GM12865 (cell line): ENCODE data around the gene ACTA1.
"Not testable (repeated sequence)": the region's sequence is repeated elsewhere in the genome, so short reads cannot be mapped to it uniquely, and the experiment has no call there.

Experiments
- DNase-seq: peaks from one replicate; pipeline ENCODE4 v3.0.0; 2010; ENCODE audit warnings: low read depth
- H3K4me3 ChIP-seq: 2 replicates; pipeline ENCODE4 v1.5.1; 2011; ENCODE audit warnings: mild to moderate bottlenecking, low read depth, low read length, control low read depth
- TF ChIP-seq, protein P1 (sequence below): IDR thresholded peaks from 2 replicates; pipeline ENCODE4 v1.5.1; 2011; ENCODE audit warnings: low read length, control low read depth, low read depth, inconsistent platforms; ENCODE audit not compliant: insufficient read depth; ENCODE audit errors: missing control alignments

Gene ACTA1

DNA sequence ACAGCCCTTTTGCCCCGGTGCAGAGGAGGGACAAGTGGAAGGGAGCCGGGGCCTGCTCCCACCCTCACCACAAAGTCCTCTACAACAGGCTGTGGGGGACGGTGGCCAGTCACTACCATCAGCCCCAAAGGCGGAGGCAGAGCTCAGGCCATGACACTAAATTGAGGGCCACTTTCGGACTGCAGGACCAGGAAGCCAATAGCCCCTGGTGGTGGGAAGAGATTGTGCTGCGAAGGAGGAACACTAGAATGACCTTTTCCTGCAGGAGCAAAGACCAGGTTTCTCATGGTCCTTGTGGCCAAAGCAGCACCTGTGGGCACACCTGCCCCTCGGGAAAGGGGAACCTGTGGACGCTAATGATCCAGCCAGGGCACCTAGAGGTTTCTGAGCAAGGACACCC lies 30.3 kb downstream of the ACTA1 start:
- TF ChIP-seq, protein P1, sequence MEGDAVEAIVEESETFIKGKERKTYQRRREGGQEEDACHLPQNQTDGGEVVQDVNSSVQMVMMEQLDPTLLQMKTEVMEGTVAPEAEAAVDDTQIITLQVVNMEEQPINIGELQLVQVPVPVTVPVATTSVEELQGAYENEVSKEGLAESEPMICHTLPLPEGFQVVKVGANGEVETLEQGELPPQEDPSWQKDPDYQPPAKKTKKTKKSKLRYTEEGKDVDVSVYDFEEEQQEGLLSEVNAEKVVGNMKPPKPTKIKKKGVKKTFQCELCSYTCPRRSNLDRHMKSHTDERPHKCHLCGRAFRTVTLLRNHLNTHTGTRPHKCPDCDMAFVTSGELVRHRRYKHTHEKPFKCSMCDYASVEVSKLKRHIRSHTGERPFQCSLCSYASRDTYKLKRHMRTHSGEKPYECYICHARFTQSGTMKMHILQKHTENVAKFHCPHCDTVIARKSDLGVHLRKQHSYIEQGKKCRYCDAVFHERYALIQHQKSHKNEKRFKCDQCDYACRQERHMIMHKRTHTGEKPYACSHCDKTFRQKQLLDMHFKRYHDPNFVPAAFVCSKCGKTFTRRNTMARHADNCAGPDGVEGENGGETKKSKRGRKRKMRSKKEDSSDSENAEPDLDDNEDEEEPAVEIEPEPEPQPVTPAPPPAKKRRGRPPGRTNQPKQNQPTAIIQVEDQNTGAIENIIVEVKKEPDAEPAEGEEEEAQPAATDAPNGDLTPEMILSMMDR, result no peak
- H3K4me3 ChIP-seq, result no peak overlapping the region
- no peak for DNase-seq

DNA sequence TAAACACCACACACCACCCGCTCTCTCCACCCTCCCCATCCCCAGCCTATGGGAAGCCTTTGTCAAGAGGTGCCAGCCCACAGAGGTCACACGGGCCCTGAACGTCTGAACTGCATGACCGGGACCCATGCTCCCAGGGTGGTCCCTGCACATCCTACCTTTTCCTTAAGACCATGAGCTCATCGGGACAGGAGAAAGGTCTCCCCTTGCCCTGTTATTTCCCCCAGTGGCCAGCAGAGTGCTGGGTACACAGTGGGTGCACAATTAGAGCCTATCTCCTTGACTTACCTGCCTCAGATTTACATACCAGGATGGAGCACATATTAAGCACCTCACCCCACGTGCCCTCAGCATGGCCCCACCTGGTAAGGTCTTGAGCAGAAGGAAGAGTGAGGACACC lies 30.9 kb downstream of the ACTA1 start:
- TF ChIP-seq, protein P1, result peak; percentile 6
- no peak for DNase-seq
- no peak overlapping the region for H3K4me3 ChIP-seq

DNA sequence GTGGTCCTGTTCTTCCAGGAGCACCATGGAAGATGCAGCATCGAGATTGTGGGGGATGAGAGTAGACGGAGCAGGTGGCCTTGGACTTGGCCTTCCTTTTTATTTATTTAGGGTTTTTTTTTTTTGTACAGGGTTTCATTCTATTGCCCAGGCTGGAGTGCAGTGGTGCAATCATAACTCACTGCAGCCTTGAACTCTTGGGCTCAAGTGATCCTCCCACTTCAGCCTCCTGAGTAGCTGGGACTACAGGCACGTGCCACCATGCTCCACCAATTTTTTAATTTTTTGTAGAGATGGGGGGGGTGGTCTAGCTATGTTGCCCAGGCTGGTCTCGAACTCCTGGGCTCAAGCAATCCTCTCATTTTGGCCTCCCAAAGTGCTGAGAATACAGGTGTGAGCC lies 31.6 kb downstream of the ACTA1 start:
- not testable (repeated sequence) for H3K4me3 ChIP-seq, DNase-seq

DNA sequence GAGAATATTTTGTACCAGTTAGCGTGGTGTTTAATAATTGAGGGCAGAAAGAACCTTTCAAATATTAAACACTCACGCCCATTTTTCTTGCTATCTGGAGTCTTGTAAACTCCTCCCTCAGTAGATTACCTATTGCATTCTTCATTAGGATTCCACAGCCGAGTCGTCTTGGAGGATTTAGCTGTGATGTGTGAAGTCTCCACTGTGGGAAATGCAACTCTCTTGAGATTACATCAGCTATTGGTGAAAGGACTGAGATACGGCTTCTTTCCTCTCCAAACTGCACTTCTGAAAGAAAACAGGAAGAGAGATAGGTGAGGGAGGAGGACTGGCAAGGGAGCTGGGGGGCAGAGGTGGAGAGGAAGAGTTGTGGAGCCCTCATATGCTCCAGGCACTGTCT lies 36.1 kb downstream of the ACTA1 start:
- no peak for DNase-seq
- H3K4me3 ChIP-seq, result no peak overlapping the region
- TF ChIP-seq, protein P1, result no peak

DNA sequence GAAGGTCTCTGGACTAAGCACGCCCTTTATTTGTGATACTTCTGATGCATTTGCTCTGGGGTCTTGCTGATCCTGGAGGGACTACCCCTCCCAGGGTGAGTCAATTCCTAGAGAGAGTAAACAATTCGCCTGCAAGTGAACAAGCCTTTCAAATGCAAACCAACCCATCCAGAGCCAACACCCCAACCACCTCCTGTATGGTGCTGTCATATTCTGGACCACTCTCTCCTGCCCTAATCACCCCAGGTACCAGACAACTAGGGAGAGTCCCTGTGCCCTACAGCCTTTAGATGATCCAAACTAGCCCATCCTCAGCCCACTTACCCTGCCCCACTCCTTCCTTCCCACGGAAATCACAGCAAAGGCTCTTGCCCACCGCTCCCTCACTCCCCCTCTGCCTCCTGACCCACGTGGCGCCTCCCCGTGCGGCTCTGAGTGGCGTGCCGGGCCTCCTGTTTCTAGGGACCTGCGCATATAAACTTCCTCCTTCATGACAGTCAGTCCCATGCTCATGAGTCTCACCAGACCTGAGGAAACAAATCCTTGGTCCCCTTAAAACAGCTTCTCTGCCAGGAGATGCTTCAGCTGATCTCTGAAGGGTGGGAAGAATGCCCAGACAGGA lies 37.2 kb downstream of the ACTA1 start:
- no peak overlapping the region for H3K4me3 ChIP-seq

DNA sequence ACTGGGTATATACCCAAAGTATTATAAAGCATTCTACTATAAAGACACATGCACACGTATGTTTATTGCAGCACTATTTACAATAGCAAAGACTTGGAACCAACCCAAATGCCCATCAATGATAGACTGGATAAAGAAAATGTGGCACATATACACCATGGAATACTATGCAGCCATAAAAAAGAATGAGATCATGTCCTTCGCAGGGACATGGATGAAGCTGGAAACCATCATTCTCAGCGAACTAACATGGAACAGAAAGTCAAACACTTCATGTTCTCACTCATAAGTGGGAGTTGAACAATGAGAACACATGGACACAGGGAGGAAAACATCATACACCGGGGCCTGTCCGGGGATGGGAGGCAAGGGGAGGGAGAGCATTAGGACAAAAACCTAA lies 39.4 kb downstream of the ACTA1 start:
- H3K4me3 ChIP-seq, DNase-seq: not testable (repeated sequence)

More for the DNA sequence above, 37.2 kb downstream of the ACTA1 start:
- DNase-seq, result no peak
- TF ChIP-seq, protein P1, result no peak

DNA sequence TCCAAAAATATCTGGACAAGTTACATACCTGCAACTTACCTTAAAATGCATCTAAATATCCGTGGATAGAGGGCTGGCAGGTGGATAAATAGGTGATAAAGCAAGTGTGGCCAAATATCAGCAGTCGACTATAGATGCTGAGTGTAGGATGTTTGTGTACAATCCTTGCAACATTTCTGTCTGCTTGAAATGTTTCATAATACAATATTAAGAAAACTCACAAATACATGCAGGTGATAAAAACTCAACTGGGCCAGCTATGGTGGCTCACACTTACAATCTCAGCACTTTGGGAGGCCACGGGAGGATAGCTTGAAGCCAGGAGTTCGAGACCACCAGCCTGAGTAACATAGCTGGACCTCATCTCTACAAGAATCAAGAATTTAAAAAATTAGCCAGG lies 41.0 kb downstream of the ACTA1 start:
- H3K4me3 ChIP-seq, result no peak overlapping the region
- TF ChIP-seq, protein P1, result no peak
- no peak for DNase-seq

DNA sequence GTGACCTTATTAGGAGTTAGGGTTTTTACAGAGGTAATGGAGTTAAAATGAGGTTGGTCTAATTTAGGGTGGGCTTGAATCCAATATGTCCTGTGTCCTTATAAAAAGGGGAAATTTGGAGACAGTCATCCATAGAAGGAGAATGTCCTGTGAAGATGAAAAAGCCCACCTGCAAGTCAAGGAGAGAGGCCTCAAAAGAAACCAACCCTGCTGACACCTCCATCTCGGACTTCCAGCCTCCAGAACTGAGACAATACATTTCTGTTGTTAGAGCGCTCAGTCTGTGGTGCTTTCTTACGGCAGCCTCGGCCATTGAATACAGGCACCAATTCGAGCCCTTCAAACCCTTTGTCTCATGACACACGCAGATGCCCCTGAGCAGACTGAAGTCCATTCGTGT lies 43.8 kb downstream of the ACTA1 start:
- H3K4me3 ChIP-seq, result no peak overlapping the region
- DNase-seq, result no peak
- TF ChIP-seq, protein P1, result no peak
